ENCODE results near the gene SFT2D1. TPM values are rescaled to one million over a fixed set of nuclear protein-coding genes. Genes with fewer than 3 reads are reported as not detected.

The SFT2D1 gene
- total RNA-seq, 4 donors from 2014 or later = 21.4 to 32.2 (median 26.1) TPM

DNA sequence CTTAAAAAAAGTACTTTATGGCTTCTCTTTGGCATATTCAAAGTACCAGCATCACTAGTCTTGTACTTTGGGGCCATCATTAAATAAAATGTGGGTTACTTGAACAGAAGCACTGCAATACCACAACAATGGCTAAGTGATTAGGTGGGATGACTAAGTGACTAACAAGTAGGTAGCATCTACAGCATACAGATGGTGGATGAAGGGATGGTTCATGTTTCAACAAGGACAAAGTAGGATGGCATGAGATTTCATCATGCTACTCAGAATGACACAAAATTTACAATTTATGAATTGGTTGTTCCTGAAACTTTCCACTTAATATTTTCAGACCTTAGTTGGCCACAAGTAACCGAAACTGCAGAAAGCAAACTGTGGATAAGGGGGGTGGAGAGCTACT lies 32.7 kb upstream of the SFT2D1 start:
- Histone ChIP-seq H3K36me3 (no peaks in the 10 kb centered on the region), H3K4me1 (peaks cover 0 to 13% (median 0%) of the 10 kb centered on the region in 3 donors), H3K27ac (no peak overlapping the region), H3K27me3 (no peaks in the 10 kb centered on the region), H3K4me3 (no peak overlapping the region), H3K9me3 (no peaks in the 10 kb centered on the region)
- ATAC-seq = no peak
- 100% methylated on average over 1 of the region's 1 CpG; no CpG with 5 or more reads in 1 of the 2 donors for WGBS, 2 donors (ENCODE audit: low coverage in 1 of 2)
- TF ChIP-seq POLR2A (IDR thresholded peaks at IDR 0.05) = no peak
- no peak for TF ChIP-seq EP300 (IDR thresholded peaks at IDR 0.05)
- TF ChIP-seq, protein P1, sequence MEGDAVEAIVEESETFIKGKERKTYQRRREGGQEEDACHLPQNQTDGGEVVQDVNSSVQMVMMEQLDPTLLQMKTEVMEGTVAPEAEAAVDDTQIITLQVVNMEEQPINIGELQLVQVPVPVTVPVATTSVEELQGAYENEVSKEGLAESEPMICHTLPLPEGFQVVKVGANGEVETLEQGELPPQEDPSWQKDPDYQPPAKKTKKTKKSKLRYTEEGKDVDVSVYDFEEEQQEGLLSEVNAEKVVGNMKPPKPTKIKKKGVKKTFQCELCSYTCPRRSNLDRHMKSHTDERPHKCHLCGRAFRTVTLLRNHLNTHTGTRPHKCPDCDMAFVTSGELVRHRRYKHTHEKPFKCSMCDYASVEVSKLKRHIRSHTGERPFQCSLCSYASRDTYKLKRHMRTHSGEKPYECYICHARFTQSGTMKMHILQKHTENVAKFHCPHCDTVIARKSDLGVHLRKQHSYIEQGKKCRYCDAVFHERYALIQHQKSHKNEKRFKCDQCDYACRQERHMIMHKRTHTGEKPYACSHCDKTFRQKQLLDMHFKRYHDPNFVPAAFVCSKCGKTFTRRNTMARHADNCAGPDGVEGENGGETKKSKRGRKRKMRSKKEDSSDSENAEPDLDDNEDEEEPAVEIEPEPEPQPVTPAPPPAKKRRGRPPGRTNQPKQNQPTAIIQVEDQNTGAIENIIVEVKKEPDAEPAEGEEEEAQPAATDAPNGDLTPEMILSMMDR (IDR thresholded peaks at IDR 0.05) = no peak
- no peak for TF ChIP-seq POLR2AphosphoS5 (IDR thresholded peaks at IDR 0.05)

DNA sequence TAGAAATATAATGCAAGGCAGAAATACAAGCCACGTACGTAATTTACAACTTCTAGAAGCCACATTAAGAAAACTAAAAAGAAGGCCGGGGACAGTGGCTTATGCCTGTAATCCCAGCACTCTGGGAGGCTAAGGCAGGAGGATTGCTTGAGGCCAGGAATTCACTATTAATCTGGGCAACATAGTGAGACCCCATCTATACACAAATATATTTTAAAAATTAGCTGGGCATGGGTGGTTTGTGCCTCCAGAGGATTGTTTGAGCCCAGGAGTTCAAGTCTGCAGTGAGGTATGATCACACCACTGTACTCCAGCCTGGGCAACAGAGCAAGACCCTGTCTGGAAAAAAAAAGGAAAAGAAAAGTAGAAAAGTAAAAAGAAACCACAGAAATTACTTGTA lies 28.1 kb upstream of the SFT2D1 start:
- Histone ChIP-seq H3K4me1 (peaks cover 0 to 6% (median 0%) of the 10 kb centered on the region in 3 donors), H3K27ac (no peak overlapping the region), H3K4me3 (no peak overlapping the region), H3K36me3 (peaks cover 0 to 22% of the 10 kb centered on the region in 2 donors), H3K27me3 (no peaks in the 10 kb centered on the region), H3K9me3 (no peaks in the 10 kb centered on the region)
- TF ChIP-seq POLR2AphosphoS5 (IDR thresholded peaks at IDR 0.05) (no peak), EP300 (IDR thresholded peaks at IDR 0.05) (no peak)
- TF ChIP-seq, protein P1 (IDR thresholded peaks at IDR 0.05) = no peak
- WGBS, 2 donors (ENCODE audit: low coverage in 1 of 2) = 79 to 92% methylated on average over 2 to 3 of the region's 3 CpGs
- no peak for ATAC-seq

GRCh38 chr6:166369782-166370181 lies 27.4 kb upstream of the SFT2D1 start:
- TF ChIP-seq, protein P1 (IDR thresholded peaks at IDR 0.05) = no peak
- TF ChIP-seq POLR2AphosphoS5 (IDR thresholded peaks at IDR 0.05) (no peak), POLR2A (IDR thresholded peaks at IDR 0.05) (no peak), EP300 (IDR thresholded peaks at IDR 0.05) (no peak)
- Histone ChIP-seq H3K27me3 (no peaks in the 10 kb centered on the region), H3K4me3 (no peak overlapping the region), H3K36me3 (peaks cover 0 to 28% of the 10 kb centered on the region in 2 donors), H3K9me3 (no peaks in the 10 kb centered on the region), H3K4me1 (peaks cover 0 to 13% (median 3%) of the 10 kb centered on the region in 3 donors), H3K27ac (no peak overlapping the region)
- no peak for ATAC-seq
- 58% methylated on average over 3 of the region's 3 CpGs; no CpG with 5 or more reads in 1 of the 2 donors for WGBS, 2 donors (ENCODE audit: low coverage in 1 of 2)

DNA sequence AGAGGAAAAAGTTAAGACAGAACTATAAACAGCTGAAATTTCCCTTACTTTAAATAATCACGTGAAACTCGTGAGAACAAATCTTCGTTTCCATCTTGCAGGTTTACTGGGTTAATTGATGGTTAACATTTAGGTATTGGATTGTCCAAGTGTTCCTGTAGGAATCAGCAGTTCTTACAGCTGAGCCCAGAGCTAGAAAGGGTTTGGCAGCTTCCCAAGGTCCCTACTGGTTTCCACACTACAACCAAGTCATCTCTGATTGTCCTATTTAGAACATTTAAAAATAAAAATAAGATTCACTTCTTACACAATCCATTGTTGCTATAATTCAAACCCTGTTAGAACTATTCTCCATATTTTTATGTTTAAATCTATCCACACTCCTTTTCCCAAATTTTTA lies 24.6 kb upstream of the SFT2D1 start:
- Histone ChIP-seq H3K4me3 (no peak overlapping the region), H3K36me3 (peaks cover 0 to 56% of the 10 kb centered on the region in 2 donors), H3K27ac (no peak overlapping the region), H3K9me3 (no peaks in the 10 kb centered on the region), H3K4me1 (peaks cover 0 to 26% (median 5%) of the 10 kb centered on the region in 3 donors), H3K27me3 (no peaks in the 10 kb centered on the region)
- TF ChIP-seq, protein P1 (IDR thresholded peaks at IDR 0.05) = no peak
- TF ChIP-seq EP300 (IDR thresholded peaks at IDR 0.05) = no peak
- TF ChIP-seq POLR2AphosphoS5 (IDR thresholded peaks at IDR 0.05) = no peak
- no peak for TF ChIP-seq POLR2A (IDR thresholded peaks at IDR 0.05)
- 84 to 97% methylated on average over 3 of the region's 3 CpGs for WGBS, 2 donors (ENCODE audit: low coverage in 1 of 2)
- no peak for ATAC-seq

GRCh38 chr6:166365806-166366205 lies 23.5 kb upstream of the SFT2D1 start:
- WGBS, 2 donors (ENCODE audit: low coverage in 1 of 2) = 57 to 75% methylated on average over 4 to 5 of the region's 6 CpGs
- no peaks in the 10 kb centered on the region for H3K27me3 ChIP-seq
- no peaks in the 10 kb centered on the region for H3K9me3 ChIP-seq
- no peak for ATAC-seq
- peak overlapping the region in 3 of 4 donors; percentile 63 to 78 (median 77) for H3K27ac ChIP-seq
- TF ChIP-seq POLR2A (IDR thresholded peaks at IDR 0.05) (no peak), EP300 (IDR thresholded peaks at IDR 0.05) (no peak), POLR2AphosphoS5 (IDR thresholded peaks at IDR 0.05) (no peak)
- TF ChIP-seq, protein P1 (IDR thresholded peaks at IDR 0.05) = no peak
- peaks cover 0 to 56% of the 10 kb centered on the region in 2 donors for H3K36me3 ChIP-seq
- H3K4me3 ChIP-seq = no peak overlapping the region
- H3K4me1 ChIP-seq = peaks cover 0 to 26% (median 5%) of the 10 kb centered on the region in 3 donors
